ENCODE results near the gene CNNM3. TPM values are rescaled to one million over a fixed set of nuclear protein-coding genes. Genes with fewer than 3 reads are reported as not detected.

Gene CNNM3
- total and polyA plus RNA-seq, 2 experiments from 2014 or later = 17.1 to 25.8 TPM

- Histone ChIP-seq H4K20me1 (ENCODE audit: insufficient read depth, poor library complexity, severe bottlenecking) (no peaks in the 10 kb centered on the region), H3K9me2 (replicated peaks; ENCODE audit: insufficient read depth) (no peaks in the 10 kb centered on the region), H3K36me3 (replicated peaks; ENCODE audit: insufficient read depth, low read depth) (no peaks in the 10 kb centered on the region), H3K79me2 (peaks cover 71% of the 10 kb centered on the region), H2AFZ (no peak overlapping the region), H3K27me3 (no peaks in the 10 kb centered on the region), H3K9me3 (ENCODE audit: low read depth) (no peaks in the 10 kb centered on the region), H3K4me2 (peak overlapping the region; percentile 7), H3K4me1 (ENCODE audit: insufficient read depth) (peaks cover 10% of the 10 kb centered on the region), H3K4me3 (no peak overlapping the region), H3K27ac (no peak overlapping the region)
- 85% methylated on average over 7 of the region's 7 CpGs for WGBS (ENCODE audit: low lambda C conversion rate, missing lambda C conversion rate)
- DNase-seq (ENCODE audit: low spot score) = no peak
- TF ChIP-seq CTCF (IDR thresholded peaks at IDR 0.05; ENCODE audit: poor library complexity) (no peak), EZH2 (IDR thresholded peaks at IDR 0.05; ENCODE audit: borderline replicate concordance) (no peak), EZH2phosphoT487 (IDR thresholded peaks at IDR 0.05; ENCODE audit: low read depth, severe bottlenecking, unreplicated experiment) (no peak)
These were observed 42.1 kb upstream of the CNNM3 start for GRCh38 chr2:96773922-96774321.

- WGBS (ENCODE audit: low lambda C conversion rate, missing lambda C conversion rate) = 55% methylated on average over 1 of the region's 1 CpG
- Histone ChIP-seq H2AFZ (no peak overlapping the region), H4K20me1 (ENCODE audit: insufficient read depth, poor library complexity, severe bottlenecking) (no peaks in the 10 kb centered on the region), H3K27ac (no peak overlapping the region), H3K79me2 (peaks cover 65% of the 10 kb centered on the region), H3K27me3 (no peaks in the 10 kb centered on the region), H3K4me2 (no peak overlapping the region), H3K9me2 (replicated peaks; ENCODE audit: insufficient read depth) (no peaks in the 10 kb centered on the region), H3K4me1 (ENCODE audit: insufficient read depth) (peaks cover 6% of the 10 kb centered on the region), H3K36me3 (replicated peaks; ENCODE audit: insufficient read depth, low read depth) (no peaks in the 10 kb centered on the region), H3K9me3 (ENCODE audit: low read depth) (no peaks in the 10 kb centered on the region), H3K4me3 (no peak overlapping the region)
- TF ChIP-seq EZH2phosphoT487 (IDR thresholded peaks at IDR 0.05; ENCODE audit: low read depth, severe bottlenecking, unreplicated experiment) = no peak
- TF ChIP-seq EZH2 (IDR thresholded peaks at IDR 0.05; ENCODE audit: borderline replicate concordance) = no peak
- TF ChIP-seq CTCF (IDR thresholded peaks at IDR 0.05; ENCODE audit: poor library complexity) = no peak
- DNase-seq (ENCODE audit: low spot score) = no peak
These were observed 40.9 kb upstream of the CNNM3 start for GRCh38 chr2:96775160-96775559.

- no peaks in the 10 kb centered on the region for H3K36me3 ChIP-seq (replicated peaks; ENCODE audit: insufficient read depth, low read depth)
- no peaks in the 10 kb centered on the region for H3K9me2 ChIP-seq (replicated peaks; ENCODE audit: insufficient read depth)
- no peak overlapping the region for H2AFZ ChIP-seq
- peaks cover 66% of the 10 kb centered on the region for H3K79me2 ChIP-seq
- WGBS (ENCODE audit: low lambda C conversion rate, missing lambda C conversion rate) = 79% methylated on average over 4 of the region's 4 CpGs
- no peaks in the 10 kb centered on the region for H4K20me1 ChIP-seq (ENCODE audit: insufficient read depth, poor library complexity, severe bottlenecking)
- no peak overlapping the region for H3K4me2 ChIP-seq
- TF ChIP-seq EZH2phosphoT487 (IDR thresholded peaks at IDR 0.05; ENCODE audit: low read depth, severe bottlenecking, unreplicated experiment) (no peak), CTCF (IDR thresholded peaks at IDR 0.05; ENCODE audit: poor library complexity) (no peak), EZH2 (IDR thresholded peaks at IDR 0.05; ENCODE audit: borderline replicate concordance) (no peak)
- peaks cover 15% of the 10 kb centered on the region for H3K4me1 ChIP-seq (ENCODE audit: insufficient read depth)
- no peaks in the 10 kb centered on the region for H3K9me3 ChIP-seq (ENCODE audit: low read depth)
- H3K27me3 ChIP-seq = no peaks in the 10 kb centered on the region
- H3K4me3 ChIP-seq = no peak overlapping the region
- DNase-seq (ENCODE audit: low spot score) = no peak
- no peak overlapping the region for H3K27ac ChIP-seq
These were observed 32.7 kb upstream of the CNNM3 start for GRCh38 chr2:96783388-96783787.

GRCh38 chr2:96787411-96787810 lies 28.7 kb upstream of the CNNM3 start:
- peaks cover 26% of the 10 kb centered on the region for H3K4me1 ChIP-seq (ENCODE audit: insufficient read depth)
- H3K36me3 ChIP-seq (replicated peaks; ENCODE audit: insufficient read depth, low read depth) = no peaks in the 10 kb centered on the region
- DNase-seq (ENCODE audit: low spot score) = no peak
- H3K9me2 ChIP-seq (replicated peaks; ENCODE audit: insufficient read depth) = no peaks in the 10 kb centered on the region
- no peaks in the 10 kb centered on the region for H3K9me3 ChIP-seq (ENCODE audit: low read depth)
- peak overlapping the region; percentile 93 for H3K27ac ChIP-seq
- no peaks in the 10 kb centered on the region for H3K27me3 ChIP-seq
- H3K4me2 ChIP-seq = no peak overlapping the region
- H3K4me3 ChIP-seq = no peak overlapping the region
- no peak overlapping the region for H2AFZ ChIP-seq
- 94% methylated on average over 3 of the region's 3 CpGs for WGBS (ENCODE audit: low lambda C conversion rate, missing lambda C conversion rate)
- peaks cover 61% of the 10 kb centered on the region for H3K79me2 ChIP-seq
- TF ChIP-seq EZH2phosphoT487 (IDR thresholded peaks at IDR 0.05; ENCODE audit: low read depth, severe bottlenecking, unreplicated experiment) (no peak), EZH2 (IDR thresholded peaks at IDR 0.05; ENCODE audit: borderline replicate concordance) (no peak), CTCF (IDR thresholded peaks at IDR 0.05; ENCODE audit: poor library complexity) (no peak)
- no peaks in the 10 kb centered on the region for H4K20me1 ChIP-seq (ENCODE audit: insufficient read depth, poor library complexity, severe bottlenecking)

Measured in hepatocyte (in vitro differentiated cells).